Aorta (tissue), 5 donors: ENCODE results near the gene WDR45B. TPM values are rescaled to one million over a fixed set of nuclear protein-coding genes. Genes with fewer than 3 reads are reported as not detected.
"Not testable (repeated sequence)": the region's sequence is repeated elsewhere in the genome, so short reads cannot be mapped to it uniquely, and the experiment has no call there.

Experiments
- ATAC-seq: fragments of 200-7000 bp; cut with Tn5 transposase; one replicate; pipeline ENCODE4 v1.9.1; 2022; ENCODE audit warnings: moderate library complexity; ENCODE audit not compliant: low FRiP score
- DNase-seq, 2 donors: peaks; one replicate each; pipeline ENCODE4 v3.0.0-alpha.2; 2020
- H3K27ac ChIP-seq, 2 donors: one replicate each; pipeline ENCODE4 v1.5.1; 2013; ENCODE audit warnings: low read length in 2 of 2, mild to moderate bottlenecking in 2 of 2, moderate library complexity in 2 of 2, control low read depth in 1 of 2, inconsistent platforms in 1 of 2, low read depth in 1 of 2
- H3K27me3 ChIP-seq, 2 donors: one replicate each; pipeline ENCODE4 v1.6.1; 2013; ENCODE audit warnings: control low read depth in 1 of 2, low read length in 1 of 2, mild to moderate bottlenecking in 1 of 2, moderate library complexity in 1 of 2; ENCODE audit not compliant: insufficient read depth in 2 of 2, control insufficient read depth in 1 of 2
- H3K36me3 ChIP-seq, 2 donors: one replicate each; pipeline ENCODE4 v1.6.1; 2013; ENCODE audit warnings: control low read depth in 1 of 2, low read length in 1 of 2, mild to moderate bottlenecking in 1 of 2; ENCODE audit not compliant: insufficient read depth in 2 of 2, control insufficient read depth in 1 of 2
- H3K4me1 ChIP-seq, 2 donors: one replicate each; pipeline ENCODE4 v1.6.1; 2013; ENCODE audit warnings: low read length in 2 of 2, control low read depth in 1 of 2, mild to moderate bottlenecking in 1 of 2, moderate library complexity in 1 of 2; ENCODE audit not compliant: insufficient read depth in 2 of 2, control insufficient read depth in 1 of 2
- H3K4me3 ChIP-seq, 2 donors: one replicate each; pipeline ENCODE4 v1.5.1; 2013; ENCODE audit warnings: low read length in 2 of 2, control low read depth in 1 of 2, mild to moderate bottlenecking in 1 of 2
- H3K9me3 ChIP-seq: one replicate; pipeline ENCODE4 v1.6.1; 2013; ENCODE audit warnings: mild to moderate bottlenecking, low read length; ENCODE audit not compliant: control insufficient read depth
- WGBS, 2 donors: extraction: QIAGEN DNeasy Blood & Tissue Kit; methylation state at CpG; one replicate each; pipeline ENCODE4 v1.1.7; 2013; 5-methylcytosine and 5-hydroxymethylcytosine counted together
- intact Hi-C, 2 donors: fragments of 100-400 bp; cut with DNase I; formaldehyde crosslinking; loops; one replicate each; pipeline versions ENCODE4 v1.14.2 to v1.15.0; 2022
- polyA plus RNA-seq, 2 donors: library from polyadenylated mRNA; stranded (reverse); fragments of 200-250 nt; gene quantifications; one replicate each; pipeline ENCODE4 v1.2.3, GENCODE V29; 2013
- total RNA-seq, 2 donors: library from RNA; stranded (reverse); fragmentation: NEBNext Ultra II Directional; extraction: Animal tissue kit (Norgen Biotek cat#: 25700); gene quantifications; one replicate each; pipeline ENCODE4 v1.2.1, GENCODE V29; 2021
- donor health status: healthy with polysubstance abuse.
- donor health status: Bipolar disorder and iron deficiency.
- donor health status: DM: no; HTN: no; CAD: no.
- donor health status: DM: no; HTN: no; CAD: no.
- donor health status: DM: yes; HTN: yes; CAD: no.

The WDR45B gene
- total and polyA plus RNA-seq, 4 donors = 34.7 to 75.4 (median 57.4) TPM

DNA sequence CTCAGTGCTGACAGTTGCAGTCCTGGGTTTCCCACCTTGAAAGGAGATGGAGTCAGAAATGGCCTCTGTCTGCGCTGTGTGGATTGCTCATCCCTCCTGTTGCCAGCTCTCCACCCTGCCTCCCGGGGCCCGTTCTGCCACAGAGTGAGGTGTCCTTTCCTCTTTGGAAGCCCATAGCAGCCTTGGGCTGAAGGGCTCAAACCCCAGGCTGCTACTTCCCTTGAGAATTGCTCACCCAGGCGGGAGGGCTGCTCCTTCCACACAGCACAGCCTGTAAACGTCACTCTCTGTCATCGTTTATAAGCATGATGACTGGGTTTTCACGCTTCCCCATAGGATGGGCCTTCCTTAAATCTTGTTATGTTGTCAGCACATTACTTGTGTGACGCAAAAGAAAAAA, 66.0 kb downstream of the WDR45B start:
- H3K4me3 ChIP-seq = no peak overlapping the region
- H3K27me3 ChIP-seq = no peaks in the 10 kb centered on the region
- intact Hi-C loops = no loop called here
- H3K9me3 ChIP-seq = no peaks in the 10 kb centered on the region
- H3K36me3 ChIP-seq = peaks cover 0 to 2% of the 10 kb centered on the region in 2 donors
- no peaks in the 10 kb centered on the region for H3K4me1 ChIP-seq
- DNase-seq = no peak
- no peak overlapping the region for H3K27ac ChIP-seq
- 80 to 82% methylated on average over 8 of the region's 8 CpGs for WGBS, 2 donors
- no peak for ATAC-seq

- H3K4me1 ChIP-seq, intact Hi-C loops, H3K4me3 ChIP-seq, H3K9me3 ChIP-seq, H3K36me3 ChIP-seq, H3K27ac ChIP-seq, ATAC-seq, DNase-seq, H3K27me3 ChIP-seq: not testable (repeated sequence)
- 90 to 94% methylated on average over 4 of the region's 4 CpGs for WGBS, 2 donors
Observed at GRCh38 chr17:82579969-82580368, 68.3 kb downstream of the WDR45B start.

DNA sequence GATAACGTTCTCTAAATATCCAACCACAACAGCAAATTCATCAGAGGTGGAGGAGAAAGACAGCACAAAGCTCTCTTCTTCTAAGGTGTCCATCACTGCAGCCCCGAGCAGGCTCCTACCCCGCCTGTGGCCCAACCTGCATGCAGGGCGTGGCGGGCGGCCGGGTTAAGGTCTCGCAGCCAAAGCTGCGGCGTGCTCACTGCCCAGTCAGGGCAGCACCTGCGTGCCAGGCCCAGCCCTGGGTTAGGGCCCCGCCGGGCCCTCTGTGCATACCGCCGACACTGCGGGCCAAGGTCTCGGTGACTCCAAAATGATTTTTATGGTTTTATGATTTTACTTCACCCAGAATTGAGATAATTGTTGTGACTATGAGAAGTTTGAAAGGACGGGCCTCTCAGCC, 70.9 kb downstream of the WDR45B start:
- intact Hi-C loops = no loop called here
- 95% methylated on average over 18 of the region's 18 CpGs for WGBS, 2 donors
- ATAC-seq = no peak
- H3K27me3 ChIP-seq = no peaks in the 10 kb centered on the region
- DNase-seq = no peak
- peaks cover 2 to 5% of the 10 kb centered on the region in 2 donors for H3K36me3 ChIP-seq
- H3K9me3 ChIP-seq = no peaks in the 10 kb centered on the region
- no peak overlapping the region for H3K4me3 ChIP-seq
- no peaks in the 10 kb centered on the region for H3K4me1 ChIP-seq
- H3K27ac ChIP-seq = no peak overlapping the region

DNA sequence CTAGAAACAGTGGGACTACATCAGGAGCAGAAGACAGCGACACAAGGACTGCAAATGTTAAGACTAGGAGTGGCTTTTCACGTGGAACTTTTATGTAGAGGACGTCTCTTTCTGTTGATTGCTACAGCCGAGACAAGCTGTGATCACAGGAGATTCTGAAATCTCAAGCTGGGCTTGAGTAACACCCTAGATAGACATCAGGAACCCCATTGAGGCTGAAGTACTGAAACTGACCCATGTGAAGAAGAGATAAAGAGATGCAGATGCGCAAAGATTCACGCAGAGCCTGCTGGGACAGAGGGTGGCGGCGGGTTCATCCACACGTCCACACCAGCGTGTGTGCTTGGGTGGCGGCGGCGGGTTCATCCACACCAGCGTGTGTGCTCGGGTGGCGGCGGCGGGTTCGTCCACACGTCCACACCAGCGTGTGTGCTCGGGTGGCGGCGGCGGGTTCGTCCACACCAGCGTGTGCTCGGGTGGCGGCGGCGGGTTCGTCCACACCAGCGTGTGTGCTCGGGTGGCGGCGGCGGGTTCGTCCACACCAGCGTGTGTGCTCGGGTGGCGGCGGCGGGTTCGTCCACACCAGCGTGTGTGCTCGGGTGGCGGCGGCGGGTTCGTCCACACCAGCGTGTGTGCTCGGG, 72.5 kb downstream of the WDR45B start:
- H3K36me3 ChIP-seq, ATAC-seq, DNase-seq, H3K27me3 ChIP-seq, H3K27ac ChIP-seq, intact Hi-C loops, H3K4me3 ChIP-seq, H3K9me3 ChIP-seq, H3K4me1 ChIP-seq: not testable (repeated sequence)
- WGBS, 2 donors = 97 to 98% methylated on average over 26 to 40 of the region's 52 CpGs

- no peak for DNase-seq
- Histone ChIP-seq H3K27me3 (no peaks in the 10 kb centered on the region), H3K36me3 (peaks cover 2 to 6% of the 10 kb centered on the region in 2 donors), H3K9me3 (no peaks in the 10 kb centered on the region), H3K4me1 (no peaks in the 10 kb centered on the region), H3K4me3 (no peak overlapping the region), H3K27ac (no peak overlapping the region)
- intact Hi-C loops = no loop called here
- WGBS, 2 donors = 82 to 88% methylated on average over 9 to 11 of the region's 11 CpGs
- no peak for ATAC-seq
Observed at GRCh38 chr17:82574041-82574440, 74.2 kb downstream of the WDR45B start.

DNA sequence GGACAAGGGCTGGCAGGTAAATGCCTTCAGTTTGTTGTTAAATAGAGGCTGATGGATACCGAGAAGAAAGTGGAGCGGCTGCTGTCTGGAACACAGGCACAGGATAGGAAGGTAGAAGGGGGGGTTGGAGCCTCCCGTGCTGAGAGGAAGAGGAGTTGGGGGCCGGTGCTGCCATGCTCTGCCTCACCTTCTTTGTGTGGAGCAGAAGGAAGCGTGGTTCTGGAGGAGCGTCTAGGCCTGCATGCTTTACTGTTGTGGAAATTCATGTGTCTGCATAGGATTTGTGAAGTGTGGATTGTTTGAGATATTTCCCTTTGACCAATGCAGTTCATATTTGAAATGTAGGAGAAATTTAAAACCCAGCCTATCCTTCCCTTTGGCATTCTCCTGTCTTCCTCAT, 76.4 kb downstream of the WDR45B start:
- no peaks in the 10 kb centered on the region for H3K9me3 ChIP-seq
- no peak for ATAC-seq
- peaks cover 2 to 6% of the 10 kb centered on the region in 2 donors for H3K36me3 ChIP-seq
- no peaks in the 10 kb centered on the region for H3K27me3 ChIP-seq
- intact Hi-C loops = no loop called here
- H3K4me1 ChIP-seq = peaks cover 0 to 3% of the 10 kb centered on the region in 2 donors
- 88 to 90% methylated on average over 6 of the region's 6 CpGs for WGBS, 2 donors
- H3K27ac ChIP-seq = no peak overlapping the region
- H3K4me3 ChIP-seq = no peak overlapping the region
- DNase-seq = no peak

- Histone ChIP-seq H3K4me3 (no peak overlapping the region), H3K27me3 (no peaks in the 10 kb centered on the region), H3K27ac (no peak overlapping the region), H3K36me3 (peaks cover 0 to 6% of the 10 kb centered on the region in 2 donors), H3K4me1 (peaks cover 3 to 4% of the 10 kb centered on the region in 2 donors), H3K9me3 (no peaks in the 10 kb centered on the region)
- no peak for DNase-seq
- ATAC-seq = no peak
- intact Hi-C loops = no loop called here
- WGBS, 2 donors = 92% methylated on average over 9 of the region's 9 CpGs
Observed at GRCh38 chr17:82570277-82570676, 78.0 kb downstream of the WDR45B start.

GRCh38 chr17:82569621-82570020, 78.6 kb downstream of the WDR45B start:
- intact Hi-C loops = no loop called here
- H3K36me3 ChIP-seq = peaks cover 0 to 6% of the 10 kb centered on the region in 2 donors
- DNase-seq (no peak), ATAC-seq (no peak)
- no peaks in the 10 kb centered on the region for H3K9me3 ChIP-seq
- no peak overlapping the region for H3K27ac ChIP-seq
- no peak overlapping the region for H3K4me3 ChIP-seq
- 92 to 96% methylated on average over 11 of the region's 11 CpGs for WGBS, 2 donors
- H3K4me1 ChIP-seq = peaks cover 3 to 4% of the 10 kb centered on the region in 2 donors
- no peaks in the 10 kb centered on the region for H3K27me3 ChIP-seq

- H3K4me3 ChIP-seq = no peak overlapping the region
- H3K27ac ChIP-seq = peak overlapping the region in 1 of 2 donors; percentile 11
- H3K36me3 ChIP-seq = peaks cover 0 to 4% of the 10 kb centered on the region in 2 donors
- intact Hi-C loops = no loop called here
- H3K4me1 ChIP-seq = peaks cover 3 to 4% of the 10 kb centered on the region in 2 donors
- no peaks in the 10 kb centered on the region for H3K27me3 ChIP-seq
- H3K9me3 ChIP-seq = no peaks in the 10 kb centered on the region
- ATAC-seq (no peak), DNase-seq (no peak)
- WGBS, 2 donors = 64 to 65% methylated on average over 10 of the region's 10 CpGs
Observed at GRCh38 chr17:82568997-82569393, 79.2 kb downstream of the WDR45B start.
